H1 (cell line): ENCODE data around the gene PCDHB5.
"Not testable (repeated sequence)": the region's sequence is repeated elsewhere in the genome, so short reads cannot be mapped to it uniquely, and the experiment has no call there.

Experiments used
- CTCF ChIP-seq, 3 experiments: IDR thresholded peaks; 1 replicate in 2 of 3; 2 replicates in 1 of 3; pipeline versions ENCODE4 v1.5.1 to v1.6.1; 2011; ENCODE audit warnings: low read length in 3 of 3, mild to moderate bottlenecking in 3 of 3, inconsistent platforms in 2 of 3, low read depth in 1 of 3, moderate library complexity in 1 of 3; ENCODE audit not compliant: insufficient read depth in 1 of 3; ENCODE audit errors: control extremely low read depth in 1 of 3
- RXRA ChIP-seq: IDR thresholded peaks from 2 replicates; pipeline ENCODE4 v1.6.1; 2011; ENCODE audit warnings: low read depth, mild to moderate bottlenecking, low read length, moderate library complexity; ENCODE audit not compliant: insufficient read depth
- SIX5 ChIP-seq: IDR thresholded peaks from 2 replicates; pipeline ENCODE4 v1.6.1; 2011; ENCODE audit warnings: mild to moderate bottlenecking, low read depth, low read length
- SUZ12 ChIP-seq: fragments of 200-600 bp; sonication (generic); IDR thresholded peaks from 2 replicates; pipeline ENCODE4 v1.6.1; 2012; ENCODE audit warnings: mild to moderate bottlenecking, inconsistent platforms, low read length, moderate library complexity, mixed read lengths
- TAF1 ChIP-seq: IDR thresholded peaks from 2 replicates; pipeline ENCODE4 v1.6.1; 2011; ENCODE audit warnings: mild to moderate bottlenecking, low read depth, low read length
- ZNF274 ChIP-seq: IDR thresholded peaks from 2 replicates; pipeline ENCODE4 v1.7.0; 2012; ENCODE audit warnings: low read length, borderline replicate concordance; ENCODE audit errors: extremely low read depth
- TF ChIP-seq, protein P1 (sequence below): IDR thresholded peaks from 2 replicates; pipeline ENCODE4 v1.6.1; 2011; ENCODE audit warnings: low read length, improper control_type of control experiment

GRCh38 chr5:141184117-141184855, 49.3 kb downstream of the PCDHB5 start:
- not testable (repeated sequence) for TF ChIP-seq SIX5, SUZ12, TAF1, ZNF274, RXRA
- 0 out of 4 replicates have a peak, but pooled peaks of 1 of the 3 experiments have one; percentile 8 for TF ChIP-seq CTCF (IDR thresholded peaks at IDR 0.05; ENCODE audit: control extremely low read depth in 1 of 3, insufficient read depth in 1 of 3, low read depth in 1 of 3, low read length in 3 of 3)
- TF ChIP-seq, protein P1, sequence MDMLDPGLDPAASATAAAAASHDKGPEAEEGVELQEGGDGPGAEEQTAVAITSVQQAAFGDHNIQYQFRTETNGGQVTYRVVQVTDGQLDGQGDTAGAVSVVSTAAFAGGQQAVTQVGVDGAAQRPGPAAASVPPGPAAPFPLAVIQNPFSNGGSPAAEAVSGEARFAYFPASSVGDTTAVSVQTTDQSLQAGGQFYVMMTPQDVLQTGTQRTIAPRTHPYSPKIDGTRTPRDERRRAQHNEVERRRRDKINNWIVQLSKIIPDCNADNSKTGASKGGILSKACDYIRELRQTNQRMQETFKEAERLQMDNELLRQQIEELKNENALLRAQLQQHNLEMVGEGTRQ = not testable (repeated sequence)
